ENCODE results near the gene PP2D1. TPM values are rescaled to one million over a fixed set of nuclear protein-coding genes. Genes with fewer than 3 reads are reported as not detected.

The PP2D1 gene
- total and polyA plus RNA-seq, 2 donors (not counting 3 experiments of a cell fraction or from before 2014, with no cell fraction given) = not detected

DNA sequence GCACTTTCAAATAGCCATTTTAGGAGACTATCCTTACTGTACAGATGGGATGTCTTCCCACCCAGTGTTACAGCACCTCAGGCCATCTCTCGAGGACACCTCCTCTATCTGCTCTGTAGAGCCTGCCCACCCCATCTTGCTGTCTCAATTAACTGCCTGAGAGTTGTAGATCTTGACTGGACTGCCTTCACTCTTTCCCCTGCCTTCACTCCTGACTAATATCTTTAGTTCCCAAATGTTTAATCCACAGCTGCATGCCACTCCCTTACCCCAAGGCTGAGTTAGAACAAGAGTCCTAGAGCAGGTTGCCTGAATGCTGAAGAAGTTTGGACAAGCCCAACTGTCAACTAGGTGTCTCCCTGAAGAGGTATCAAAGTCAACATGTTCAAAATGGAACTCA is 1.3 kb upstream of the PP2D1 start:
- ChIA-PET CTCF (interaction anchor here (1.1 kb wide), 1 partner anchor 119 kb away, joined by 3 read pairs; no protein-coding TSS in a partner anchor), POLR2A (no interaction called here)
- intact Hi-C loops (cut with micrococcal nuclease) (no loop called here), dilution Hi-C loops (cut with MboI; ENCODE audit: extremely low pct_ligation_motif_present, low sequenced_read_pairs) (no loop called here)
- Histone ChIP-seq H3K27me3 (ENCODE audit: control insufficient read depth in 2 of 2, insufficient read depth in 2 of 2, low read length in 2 of 2) (no peaks in the 10 kb centered on the region), H2AFZ (ENCODE audit: low read depth, low read length) (no peak overlapping the region), H3K9me1 (replicated peaks; ENCODE audit: control insufficient read depth, extremely low read depth, insufficient read depth, low read length) (no peaks in the 10 kb centered on the region), H3K4me1 (ENCODE audit: control insufficient read depth, extremely low read depth, insufficient read depth, low read length) (no peaks in the 10 kb centered on the region), H3K36me3 (ENCODE audit: control insufficient read depth in 2 of 2, extremely low read depth in 1 of 2, insufficient read depth in 2 of 2, low read length in 2 of 2) (no peaks in the 10 kb centered on the region), H3K9ac (replicated peaks; ENCODE audit: extremely low read depth, insufficient read depth, low read length) (no peak overlapping the region), H3K79me2 (ENCODE audit: control insufficient read depth, insufficient read depth, low read length) (no peaks in the 10 kb centered on the region), H3K9me3 (replicated peaks; ENCODE audit: control insufficient read depth, insufficient read depth, low read length) (no peaks in the 10 kb centered on the region), H3K4me2 (ENCODE audit: insufficient read depth, low read length) (no peak overlapping the region), H3K4me3 (replicated peaks in 1 of 3; ENCODE audit: insufficient read depth in 1 of 3, low read depth in 1 of 3, low read length in 3 of 3) (no peak overlapping the region), H4K20me1 (replicated peaks; ENCODE audit: control insufficient read depth, extremely low read depth, insufficient read depth, low read length) (no peaks in the 10 kb centered on the region), H3K27ac (ENCODE audit: insufficient read depth, low read depth, low read length) (no peak overlapping the region)
- no peak for TF ChIP-seq POLR2A (IDR thresholded peaks at IDR 0.05; ENCODE audit: low read depth, low read length)
- TF ChIP-seq MYC (IDR thresholded peaks at IDR 0.05; ENCODE audit: low read depth, low read length) = no peak
- TF ChIP-seq MAX (IDR thresholded peaks at IDR 0.05; ENCODE audit: insufficient read depth, insufficient read length) = no peak
- no peak for TF ChIP-seq JUN (IDR thresholded peaks at IDR 0.05; ENCODE audit: borderline replicate concordance, insufficient read depth, insufficient read length, low read depth)
- no peak for TF ChIP-seq FOS (IDR thresholded peaks at IDR 0.05; ENCODE audit: borderline replicate concordance, insufficient read depth, low read length)
- no peak for FAIRE-seq
- BruUV-seq (replicated peaks) = no TSS peak
- DNase-seq (ENCODE audit: low read depth, low spot score) = no peak

DNA sequence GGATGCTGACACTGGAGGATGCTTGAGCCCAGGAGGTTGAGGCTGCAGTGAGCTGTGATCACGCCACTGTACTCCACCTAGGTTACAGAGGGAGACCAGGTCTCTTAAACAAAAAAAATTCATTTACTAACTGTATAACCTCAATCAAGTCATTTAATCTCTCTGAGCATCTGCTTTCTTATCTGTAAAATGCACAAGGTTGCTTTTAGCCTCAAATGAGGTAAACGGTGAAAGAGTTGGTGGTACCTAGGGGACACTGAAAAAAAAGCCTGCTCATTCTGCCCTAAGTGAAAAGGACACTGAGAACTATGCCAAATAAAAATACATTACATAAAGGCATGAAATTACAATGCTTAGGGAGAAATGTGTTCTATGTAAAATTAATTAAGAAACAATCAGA is 3.4 kb downstream of the PP2D1 start:
- Histone ChIP-seq H3K4me2 (ENCODE audit: insufficient read depth, low read length) (no peak overlapping the region), H3K9me1 (replicated peaks; ENCODE audit: control insufficient read depth, extremely low read depth, insufficient read depth, low read length) (no peaks in the 10 kb centered on the region), H3K27me3 (ENCODE audit: control insufficient read depth in 2 of 2, insufficient read depth in 2 of 2, low read length in 2 of 2) (no peaks in the 10 kb centered on the region), H3K9me3 (replicated peaks; ENCODE audit: control insufficient read depth, insufficient read depth, low read length) (no peaks in the 10 kb centered on the region), H3K4me3 (replicated peaks in 1 of 3; ENCODE audit: insufficient read depth in 1 of 3, low read depth in 1 of 3, low read length in 3 of 3) (no peak overlapping the region), H3K9ac (replicated peaks; ENCODE audit: extremely low read depth, insufficient read depth, low read length) (no peak overlapping the region), H3K36me3 (ENCODE audit: control insufficient read depth in 2 of 2, extremely low read depth in 1 of 2, insufficient read depth in 2 of 2, low read length in 2 of 2) (no peaks in the 10 kb centered on the region), H3K27ac (ENCODE audit: insufficient read depth, low read depth, low read length) (no peak overlapping the region), H2AFZ (ENCODE audit: low read depth, low read length) (no peak overlapping the region), H4K20me1 (replicated peaks; ENCODE audit: control insufficient read depth, extremely low read depth, insufficient read depth, low read length) (no peaks in the 10 kb centered on the region), H3K79me2 (ENCODE audit: control insufficient read depth, insufficient read depth, low read length) (no peaks in the 10 kb centered on the region), H3K4me1 (ENCODE audit: control insufficient read depth, extremely low read depth, insufficient read depth, low read length) (no peaks in the 10 kb centered on the region)
- dilution Hi-C loops (cut with MboI; ENCODE audit: extremely low pct_ligation_motif_present, low sequenced_read_pairs) = no loop called here
- TF ChIP-seq GATA2 (IDR thresholded peaks at IDR 0.05; ENCODE audit: insufficient read depth, insufficient read length, low read depth, low read length) = no peak
- TF ChIP-seq, protein P1, sequence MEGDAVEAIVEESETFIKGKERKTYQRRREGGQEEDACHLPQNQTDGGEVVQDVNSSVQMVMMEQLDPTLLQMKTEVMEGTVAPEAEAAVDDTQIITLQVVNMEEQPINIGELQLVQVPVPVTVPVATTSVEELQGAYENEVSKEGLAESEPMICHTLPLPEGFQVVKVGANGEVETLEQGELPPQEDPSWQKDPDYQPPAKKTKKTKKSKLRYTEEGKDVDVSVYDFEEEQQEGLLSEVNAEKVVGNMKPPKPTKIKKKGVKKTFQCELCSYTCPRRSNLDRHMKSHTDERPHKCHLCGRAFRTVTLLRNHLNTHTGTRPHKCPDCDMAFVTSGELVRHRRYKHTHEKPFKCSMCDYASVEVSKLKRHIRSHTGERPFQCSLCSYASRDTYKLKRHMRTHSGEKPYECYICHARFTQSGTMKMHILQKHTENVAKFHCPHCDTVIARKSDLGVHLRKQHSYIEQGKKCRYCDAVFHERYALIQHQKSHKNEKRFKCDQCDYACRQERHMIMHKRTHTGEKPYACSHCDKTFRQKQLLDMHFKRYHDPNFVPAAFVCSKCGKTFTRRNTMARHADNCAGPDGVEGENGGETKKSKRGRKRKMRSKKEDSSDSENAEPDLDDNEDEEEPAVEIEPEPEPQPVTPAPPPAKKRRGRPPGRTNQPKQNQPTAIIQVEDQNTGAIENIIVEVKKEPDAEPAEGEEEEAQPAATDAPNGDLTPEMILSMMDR (IDR thresholded peaks at IDR 0.05; ENCODE audit: extremely low read depth in 1 of 2, insufficient read depth in 1 of 2, low read depth in 1 of 2, low read length in 2 of 2) = no peak
- TF ChIP-seq JUN (IDR thresholded peaks at IDR 0.05; ENCODE audit: borderline replicate concordance, insufficient read depth, insufficient read length, low read depth) = no peak
- no peak for TF ChIP-seq EZH2 (IDR thresholded peaks at IDR 0.05; ENCODE audit: borderline replicate concordance, low read depth, low read length, severe bottlenecking)
- TF ChIP-seq MAX (IDR thresholded peaks at IDR 0.05; ENCODE audit: insufficient read depth, insufficient read length) = no peak
- no peak for TF ChIP-seq FOS (IDR thresholded peaks at IDR 0.05; ENCODE audit: borderline replicate concordance, insufficient read depth, low read length)
- no peak for TF ChIP-seq MYC (IDR thresholded peaks at IDR 0.05; ENCODE audit: low read depth, low read length)
- TF ChIP-seq POLR2A (IDR thresholded peaks at IDR 0.05; ENCODE audit: low read depth, low read length) = no peak
- CTCF ChIA-PET = no interaction called here
- no peak for FAIRE-seq
- BruUV-seq (replicated peaks) = no TSS peak
- DNase-seq (ENCODE audit: low read depth, low spot score) = no peak
- intact Hi-C loops (cut with micrococcal nuclease) = no loop called here
- POLR2A ChIA-PET = no interaction called here
